ENCODE data around the gene WFDC5.
"Not testable (repeated sequence)": the region's sequence is repeated elsewhere in the genome, so short reads cannot be mapped to it uniquely, and the experiment has no call there.

Gene WFDC5

GRCh38 chr20:45066372-45066771 lies 48.6 kb downstream of the WFDC5 start:
- Mint-ChIP-seq H3K27ac (no peak overlapping the region), H3K4me1 (ENCODE audit: low read depth) (peaks cover 22% of the 10 kb centered on the region), H3K36me3 (ENCODE audit: low read depth) (peaks cover 37% of the 10 kb centered on the region)

GRCh38 chr20:45064812-45065211 lies 50.2 kb downstream of the WFDC5 start:
- no peak overlapping the region for H3K27ac Mint-ChIP-seq
- H3K4me3 Mint-ChIP-seq: no peak overlapping the region
- H3K4me1 Mint-ChIP-seq (ENCODE audit: low read depth): peaks cover 21% of the 10 kb centered on the region
- peaks cover 34% of the 10 kb centered on the region for H3K36me3 Mint-ChIP-seq (ENCODE audit: low read depth)
- no peaks in the 10 kb centered on the region for H3K9me3 Mint-ChIP-seq
- no peaks in the 10 kb centered on the region for H3K27me3 Mint-ChIP-seq (ENCODE audit: low read depth)

More at GRCh38 chr20:45066372-45066771, 48.6 kb downstream of the WFDC5 start:
- H3K27me3 Mint-ChIP-seq (ENCODE audit: low read depth): no peaks in the 10 kb centered on the region
- no peaks in the 10 kb centered on the region for H3K9me3 Mint-ChIP-seq
- H3K4me3 Mint-ChIP-seq: no peak overlapping the region

GRCh38 chr20:45063107-45063506 lies 51.9 kb downstream of the WFDC5 start:
- H3K27me3 Mint-ChIP-seq (ENCODE audit: low read depth); H3K4me3 Mint-ChIP-seq; H3K27ac Mint-ChIP-seq; H3K9me3 Mint-ChIP-seq: not testable (repeated sequence)
- Mint-ChIP-seq H3K36me3 (ENCODE audit: low read depth) (peaks cover 35% of the 10 kb centered on the region), H3K4me1 (ENCODE audit: low read depth) (peaks cover 28% of the 10 kb centered on the region)

GRCh38 chr20:45061244-45061643 lies 53.7 kb downstream of the WFDC5 start:
- H3K4me1 Mint-ChIP-seq (ENCODE audit: low read depth): peaks cover 28% of the 10 kb centered on the region
- no peak overlapping the region for H3K4me3 Mint-ChIP-seq
- H3K36me3 Mint-ChIP-seq (ENCODE audit: low read depth): peaks cover 28% of the 10 kb centered on the region
- H3K9me3 Mint-ChIP-seq: no peaks in the 10 kb centered on the region
- H3K27ac Mint-ChIP-seq: no peak overlapping the region
- H3K27me3 Mint-ChIP-seq (ENCODE audit: low read depth): no peaks in the 10 kb centered on the region

- H3K4me1 Mint-ChIP-seq (ENCODE audit: low read depth): peaks cover 28% of the 10 kb centered on the region
- no peak overlapping the region for H3K4me3 Mint-ChIP-seq
- H3K9me3 Mint-ChIP-seq: no peaks in the 10 kb centered on the region
- peaks cover 33% of the 10 kb centered on the region for H3K36me3 Mint-ChIP-seq (ENCODE audit: low read depth)
- H3K27ac Mint-ChIP-seq: no peak overlapping the region
- no peaks in the 10 kb centered on the region for H3K27me3 Mint-ChIP-seq (ENCODE audit: low read depth)
Measured at GRCh38 chr20:45060294-45060693, 54.7 kb downstream of the WFDC5 start.

All from T-helper 1 cell treated with Interleukin-12 subunit alpha and Interleukin-12 subunit beta and Interleukin-4 antibody, amounts not matched to agents 30 μg/mL and 1 μg/mL, for 36 hours (primary cell).